HEK293 (cell line): Measurements from ENCODE around the gene DGKZ.

Experiments used
- CTCF ChIA-PET: fragments of 350-600 bp; formaldehyde crosslinking; extraction: SDS; loops from one replicate; lab custom pipeline; 2021; ENCODE audit warnings: antibody characterized with exemption; lab: Yijun Ruan, JAX
- POLR2A ChIA-PET: fragments of 300-600 bp; formaldehyde crosslinking; extraction: SDS; loops from one replicate; lab custom pipeline; 2020; ENCODE audit warnings: antibody characterized with exemption, inconsistent platforms; lab: Yijun Ruan, JAX
- H3K27ac ChIP-seq: fragments of 200-500 bp; sonication (Bioruptor generic); 2 replicates; pipeline ENCODE4 v1.5.1; 2014; ENCODE audit warnings: low read depth, low read length, control low read depth, inconsistent platforms; ENCODE audit errors: extremely low read depth
- H3K36me3 ChIP-seq, 2 experiments: fragments of 200-500 bp in 1 of 2; sonication (Bioruptor generic) in 1 of 2; 1 replicate in 1 of 2; 2 replicates in 1 of 2; pipeline ENCODE4 v1.5.1; 2014 to 2017; ENCODE audit warnings: inconsistent platforms in 2 of 2, low read length in 2 of 2; ENCODE audit not compliant: control insufficient read depth in 2 of 2, insufficient read depth in 1 of 2
- H3K4me1 ChIP-seq: fragments of 200-500 bp; sonication (Bioruptor generic); 2 replicates; pipeline ENCODE4 v1.5.1; 2014; ENCODE audit warnings: mild to moderate bottlenecking, low read length, inconsistent platforms; ENCODE audit not compliant: control insufficient read depth, insufficient read depth
- H3K4me3 ChIP-seq: 2 replicates; pipeline ENCODE4 v1.5.1; 2011; ENCODE audit warnings: low read depth, mild to moderate bottlenecking, control low read depth, low read length, moderate library complexity
- H3K9me3 ChIP-seq: fragments of 200-500 bp; sonication (Bioruptor generic); 2 replicates; pipeline ENCODE4 v1.5.1; 2014; ENCODE audit warnings: low read depth, low read length, inconsistent platforms; ENCODE audit not compliant: control insufficient read depth, insufficient read depth
- BCL11B ChIP-seq: fragments of 450-650 bp; formaldehyde crosslinking; IDR thresholded peaks from 2 replicates; pipeline ENCODE4 v1.5.1; 2016; ENCODE audit warnings: low read depth, missing biosample characterization, missing genetic modification characterization
- GLI4 ChIP-seq: fragments of 450-650 bp; formaldehyde crosslinking; IDR thresholded peaks from 2 replicates; pipeline ENCODE4 v1.5.1; 2016; ENCODE audit warnings: missing biosample characterization, missing genetic modification characterization
- GLIS1 ChIP-seq: fragments of 450-650 bp; formaldehyde crosslinking; IDR thresholded peaks from 2 replicates; pipeline ENCODE4 v1.5.1; 2016; ENCODE audit warnings: missing biosample characterization, missing genetic modification characterization
- INSM2 ChIP-seq: fragments of 450-650 bp; formaldehyde crosslinking; IDR thresholded peaks from 2 replicates; pipeline ENCODE4 v1.5.1; 2016; ENCODE audit warnings: missing biosample characterization, missing genetic modification characterization
- KLF7 ChIP-seq: fragments of 450-650 bp; formaldehyde crosslinking; IDR thresholded peaks from 2 replicates; pipeline ENCODE4 v1.5.1; 2016; ENCODE audit warnings: missing biosample characterization, missing genetic modification characterization, borderline replicate concordance
- PRDM6 ChIP-seq: fragments of 450-650 bp; formaldehyde crosslinking; IDR thresholded peaks from 2 replicates; pipeline ENCODE4 v1.5.1; 2017; ENCODE audit warnings: missing biosample characterization, missing genetic modification characterization
- SP3 ChIP-seq: fragments of 450-650 bp; formaldehyde crosslinking; IDR thresholded peaks from 2 replicates; pipeline ENCODE4 v1.5.1; 2016; ENCODE audit warnings: missing biosample characterization, missing genetic modification characterization
- ZFHX2 ChIP-seq: fragments of 450-650 bp; formaldehyde crosslinking; conservative IDR thresholded peaks from 2 replicates; pipeline ENCODE4 v1.5.1; 2016; ENCODE audit warnings: missing biosample characterization, missing genetic modification characterization
- ZNF239 ChIP-seq: fragments of 450-650 bp; formaldehyde crosslinking; IDR thresholded peaks from 2 replicates; pipeline ENCODE4 v1.5.1; 2016; ENCODE audit warnings: missing biosample characterization, missing genetic modification characterization
- ZNF335 ChIP-seq: fragments of 450-650 bp; formaldehyde crosslinking; conservative IDR thresholded peaks from 2 replicates; pipeline ENCODE4 v1.5.1; 2016; ENCODE audit warnings: missing biosample characterization, missing genetic modification characterization
- ZNF366 ChIP-seq: fragments of 450-650 bp; formaldehyde crosslinking; conservative IDR thresholded peaks from 2 replicates; pipeline ENCODE4 v1.5.1; 2016; ENCODE audit warnings: missing biosample characterization, missing genetic modification characterization
- ZNF391 ChIP-seq: fragments of 450-650 bp; formaldehyde crosslinking; IDR thresholded peaks from 2 replicates; pipeline ENCODE4 v1.5.1; 2016; ENCODE audit warnings: low read depth, missing biosample characterization, missing genetic modification characterization, borderline replicate concordance
- ZNF398 ChIP-seq: fragments of 450-650 bp; formaldehyde crosslinking; IDR thresholded peaks from 2 replicates; pipeline ENCODE4 v1.5.1; 2017; ENCODE audit warnings: missing biosample characterization, missing genetic modification characterization
- ZNF423 ChIP-seq: fragments of 450-650 bp; formaldehyde crosslinking; IDR thresholded peaks from 2 replicates; pipeline ENCODE4 v1.5.1; 2016; ENCODE audit warnings: missing biosample characterization, missing genetic modification characterization
- ZNF560 ChIP-seq: fragments of 450-650 bp; formaldehyde crosslinking; IDR thresholded peaks from 2 replicates; pipeline ENCODE4 v1.5.1; 2017; ENCODE audit warnings: missing biosample characterization, missing genetic modification characterization, borderline replicate concordance
- ZNF585B ChIP-seq: fragments of 450-650 bp; formaldehyde crosslinking; IDR thresholded peaks from 2 replicates; pipeline ENCODE4 v1.5.1; 2016; ENCODE audit warnings: missing biosample characterization, missing genetic modification characterization
- ZNF610 ChIP-seq: fragments of 450-650 bp; formaldehyde crosslinking; IDR thresholded peaks from 2 replicates; pipeline ENCODE4 v1.5.1; 2016; ENCODE audit warnings: missing biosample characterization, missing genetic modification characterization, borderline replicate concordance
- ZNF658 ChIP-seq: fragments of 450-650 bp; formaldehyde crosslinking; IDR thresholded peaks from 2 replicates; pipeline ENCODE4; 2016; ENCODE audit warnings: missing biosample characterization, missing genetic modification characterization
- ZNF777 ChIP-seq: fragments of 450-650 bp; formaldehyde crosslinking; IDR thresholded peaks from 2 replicates; pipeline ENCODE4 v1.5.1; 2017; ENCODE audit warnings: missing biosample characterization, missing genetic modification characterization, borderline replicate concordance
- ZSCAN18 ChIP-seq: fragments of 450-650 bp; formaldehyde crosslinking; IDR thresholded peaks from 2 replicates; pipeline ENCODE4 v1.5.1; 2016; ENCODE audit warnings: missing biosample characterization, missing genetic modification characterization
- ZSCAN23 ChIP-seq: fragments of 450-650 bp; formaldehyde crosslinking; IDR thresholded peaks from 2 replicates; pipeline ENCODE4 v1.5.1; 2016; ENCODE audit warnings: missing biosample characterization, missing genetic modification characterization
- ZSCAN4 ChIP-seq: fragments of 450-650 bp; formaldehyde crosslinking; IDR thresholded peaks from 2 replicates; pipeline ENCODE4 v1.5.1; 2017; ENCODE audit warnings: missing biosample characterization, missing genetic modification characterization

DGKZ gene

GRCh38 chr11:46350695-46351094 is 3.4 kb downstream of the DGKZ start:
- ChIA-PET CTCF (interaction anchor here (0.6 to 10.0 kb wide), 11 partner anchors 8 to 385 kb away, joined by 3 to 98 read pairs (median 9); partner anchors contain the start of gene CHRM4), POLR2A (interaction anchor here (0.5 to 0.6 kb wide), 2 partner anchors 9 to 225 kb away, joined by 3 read pairs; no protein-coding TSS in a partner anchor)
- H3K27ac ChIP-seq, result no peak overlapping the region
- peaks cover 0 to 22% of the 10 kb centered on the region in 2 experiments; a peak in 1 of 3 replicates for H3K36me3 ChIP-seq
- TF ChIP-seq GLI4 (no peak), GLIS1 (peak; percentile 26; the same call in 1 of the 2 replicates), ZSCAN23 (tag by site-specific recombination) (no peak), ZFHX2 (peak; percentile 30), ZNF423 (tag by site-specific recombination) (no peak), ZNF658 (tag by site-specific recombination) (no peak), ZNF391 (tag by site-specific recombination) (no peak)
- TF ChIP-seq, all 188 proteins: peak for 2
- no peaks in the 10 kb centered on the region for H3K9me3 ChIP-seq
- H3K4me3 ChIP-seq, result no peak overlapping the region
- no peaks in the 10 kb centered on the region; the same call in 1 of the 2 replicates for H3K4me1 ChIP-seq

- no peaks in the 10 kb centered on the region for H3K9me3 ChIP-seq
- POLR2A ChIA-PET, result interaction anchor here (0.5 to 0.6 kb wide), 2 partner anchors 9 to 225 kb away, joined by 3 read pairs; no protein-coding TSS in a partner anchor
- no peak overlapping the region for H3K27ac ChIP-seq
- H3K4me3 ChIP-seq, result no peak overlapping the region
- CTCF ChIA-PET, result interaction anchor here (0.5 to 10.0 kb wide), 16 partner anchors 8 to 386 kb away, joined by 3 to 98 read pairs (median 4); partner anchors contain the start of gene CHRM4
- H3K36me3 ChIP-seq, result peaks cover 0 to 24% of the 10 kb centered on the region in 2 experiments; a peak in 1 of 3 replicates
- no peaks in the 10 kb centered on the region; the same call in 1 of the 2 replicates for H3K4me1 ChIP-seq
- TF ChIP-seq BCL11B (tag by site-specific recombination) (no peak), ZNF335 (tag by site-specific recombination) (peak; percentile 39; the same call in 1 of the 2 replicates)
Observed at GRCh38 chr11:46351148-46351547, 3.9 kb downstream of the DGKZ start.

GRCh38 chr11:46351606-46352005 is 4.3 kb downstream of the DGKZ start:
- Histone ChIP-seq H3K27ac (no peak overlapping the region), H3K9me3 (no peaks in the 10 kb centered on the region), H3K4me1 (no peaks in the 10 kb centered on the region; the same call in 1 of the 2 replicates), H3K36me3 (peaks cover 0 to 26% of the 10 kb centered on the region in 2 experiments; a peak in 1 of 3 replicates), H3K4me3 (no peak overlapping the region)
- ChIA-PET CTCF (interaction anchor here (0.5 to 10.0 kb wide), 27 partner anchors 9 to 291 kb away, joined by 3 to 98 read pairs (median 4); partner anchors contain the start of gene CHRM4), POLR2A (interaction anchor here (0.7 to 1.1 kb wide), 2 partner anchors 10 to 41 kb away, joined by 3 to 5 read pairs; partner anchors contain the start of gene CHRM4)
- TF ChIP-seq SP3 (tag by site-specific recombination) (no peak), ZNF610 (tag by site-specific recombination) (no peak), ZNF366 (tag by site-specific recombination) (no peak), ZSCAN4 (tag by site-specific recombination) (no peak), ZNF585B (tag by site-specific recombination) (no peak), KLF7 (tag by site-specific recombination) (no peak), ZNF560 (tag by site-specific recombination) (no peak), INSM2 (tag by site-specific recombination) (no peak), ZNF777 (no peak), ZNF239 (no peak), ZSCAN18 (tag by site-specific recombination) (no peak), ZNF398 (tag by site-specific recombination) (no peak), PRDM6 (tag by site-specific recombination) (no peak)
